Ovary (tissue), 3 donors: ENCODE measurements around the gene WBP2.

Experiments
- EP300 ChIP-seq: sonication (generic); formaldehyde crosslinking; IDR thresholded peaks from one replicate; pipeline ENCODE4 v1.6.1; 2017; ENCODE audit warnings: antibody characterized with exemption
- POLR2A ChIP-seq: fragments of 450-650 bp; IDR thresholded peaks from one replicate; pipeline ENCODE4 v1.6.1; 2017; ENCODE audit warnings: antibody characterized with exemption, mild to moderate bottlenecking, moderate library complexity
- TF ChIP-seq, protein P1 (sequence below), 3 donors: fragments of 450-650 bp in 2 of 3; fragments of 200-600 bp in 1 of 3; IDR thresholded peaks; one replicate each; pipeline versions ENCODE4 v1.5.1 to v1.8.0; 2016 to 2022; ENCODE audit warnings: antibody characterized with exemption in 3 of 3, mild to moderate bottlenecking in 1 of 3
- donor health status: DM: no; HTN: no; CAD: no.

DNA sequence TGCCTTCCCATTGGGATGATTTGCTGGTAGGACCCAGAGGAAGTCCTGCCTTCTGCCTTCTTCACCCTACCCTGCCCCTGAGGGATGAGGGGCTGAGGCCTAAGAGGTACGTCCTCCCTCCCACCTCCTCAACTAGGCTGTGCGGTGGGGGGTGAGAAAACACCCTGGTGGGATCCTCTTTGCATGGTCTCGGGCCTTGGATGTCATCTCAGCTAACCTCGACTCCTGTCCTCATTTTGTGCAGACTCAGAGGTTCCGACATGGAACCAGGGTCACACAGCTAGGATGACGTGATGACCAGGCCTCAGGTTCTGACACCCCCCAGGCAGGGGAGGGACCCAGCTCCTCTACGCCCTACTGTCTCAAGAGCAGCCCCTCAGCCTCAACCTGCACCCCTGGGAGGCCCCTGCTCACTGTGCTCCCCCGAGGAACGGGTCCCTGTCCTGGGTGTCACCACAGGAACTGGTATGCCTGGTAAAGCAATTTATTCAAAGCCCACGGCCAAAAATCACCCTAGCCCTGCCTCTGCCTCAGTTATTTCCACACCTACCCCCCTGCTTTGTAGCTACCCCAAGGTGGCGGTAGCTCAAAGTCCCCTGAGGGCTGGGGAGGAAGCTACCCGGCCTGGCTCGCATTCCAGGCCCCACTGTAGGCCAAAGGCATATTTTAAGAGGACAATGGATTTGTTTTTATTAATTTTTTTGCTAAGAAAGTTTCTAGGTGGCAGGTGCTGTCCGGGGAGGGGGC, 28.4 kb downstream of the WBP2 start:
- TF ChIP-seq, protein P1, sequence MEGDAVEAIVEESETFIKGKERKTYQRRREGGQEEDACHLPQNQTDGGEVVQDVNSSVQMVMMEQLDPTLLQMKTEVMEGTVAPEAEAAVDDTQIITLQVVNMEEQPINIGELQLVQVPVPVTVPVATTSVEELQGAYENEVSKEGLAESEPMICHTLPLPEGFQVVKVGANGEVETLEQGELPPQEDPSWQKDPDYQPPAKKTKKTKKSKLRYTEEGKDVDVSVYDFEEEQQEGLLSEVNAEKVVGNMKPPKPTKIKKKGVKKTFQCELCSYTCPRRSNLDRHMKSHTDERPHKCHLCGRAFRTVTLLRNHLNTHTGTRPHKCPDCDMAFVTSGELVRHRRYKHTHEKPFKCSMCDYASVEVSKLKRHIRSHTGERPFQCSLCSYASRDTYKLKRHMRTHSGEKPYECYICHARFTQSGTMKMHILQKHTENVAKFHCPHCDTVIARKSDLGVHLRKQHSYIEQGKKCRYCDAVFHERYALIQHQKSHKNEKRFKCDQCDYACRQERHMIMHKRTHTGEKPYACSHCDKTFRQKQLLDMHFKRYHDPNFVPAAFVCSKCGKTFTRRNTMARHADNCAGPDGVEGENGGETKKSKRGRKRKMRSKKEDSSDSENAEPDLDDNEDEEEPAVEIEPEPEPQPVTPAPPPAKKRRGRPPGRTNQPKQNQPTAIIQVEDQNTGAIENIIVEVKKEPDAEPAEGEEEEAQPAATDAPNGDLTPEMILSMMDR (IDR thresholded peaks at IDR 0.05), result no peak
- no peak for TF ChIP-seq EP300
- TF ChIP-seq POLR2A, result no peak
